GM12878 (cell line): ENCODE measurements around the gene HNRNPA2B1. TPM values are rescaled to one million over a fixed set of nuclear protein-coding genes. Genes with fewer than 3 reads are reported as not detected.

Experiments used
- BCL11A ChIP-seq: IDR thresholded peaks from 2 replicates; pipeline ENCODE4 v1.6.1; 2011; ENCODE audit warnings: low read depth, low read length
- BHLHE40 ChIP-seq, 2 experiments: fragments of 450-650 bp in 1 of 2; IDR thresholded peaks; 2 replicates each; pipeline ENCODE4 v1.6.1; 2011 to 2017; ENCODE audit warnings: low read depth in 2 of 2, borderline replicate concordance in 1 of 2, improper control_type of control experiment in 1 of 2, low read length in 1 of 2, mild to moderate bottlenecking in 1 of 2
- GATAD2B ChIP-seq: fragments of 450-650 bp; conservative IDR thresholded peaks from 2 replicates; pipeline ENCODE4 v1.6.1; 2017; ENCODE audit warnings: low read depth, mild to moderate bottlenecking, moderate library complexity
- HCFC1 ChIP-seq: fragments of 150-350 bp; IDR thresholded peaks from 2 replicates; pipeline ENCODE4 v1.6.1; 2014; ENCODE audit warnings: low read length
- HDGF ChIP-seq: fragments of 450-650 bp; IDR thresholded peaks from 2 replicates; pipeline ENCODE4 v1.6.1; 2016; ENCODE audit warnings: antibody characterized with exemption
- IKZF1 ChIP-seq: fragments of 450-650 bp; conservative IDR thresholded peaks from 2 replicates; pipeline ENCODE4 v1.6.1; 2017; ENCODE audit warnings: antibody characterized with exemption, mild to moderate bottlenecking
- KAT2A ChIP-seq: conservative IDR thresholded peaks from 2 replicates; pipeline ENCODE4 v1.6.1; 2011; ENCODE audit warnings: low read depth, low read length; ENCODE audit not compliant: control insufficient read depth
- KDM1A ChIP-seq: fragments of 200-600 bp; sonication (generic); IDR thresholded peaks from 2 replicates; pipeline ENCODE4 v1.6.1; 2016; ENCODE audit warnings: borderline replicate concordance
- LARP7 ChIP-seq: fragments of 450-650 bp; IDR thresholded peaks from 2 replicates; pipeline ENCODE4 v1.6.1; 2017; ENCODE audit warnings: mild to moderate bottlenecking
- MAX ChIP-seq: IDR thresholded peaks from 2 replicates; pipeline ENCODE4 v1.6.1; 2012; ENCODE audit warnings: low read depth, low read length, improper control_type of control experiment
- MEF2B ChIP-seq: fragments of 450-650 bp; IDR thresholded peaks from 2 replicates; pipeline ENCODE4 v1.6.1; 2018; ENCODE audit warnings: mild to moderate bottlenecking, moderate library complexity; ENCODE audit not compliant: partially characterized antibody, poor library complexity, severe bottlenecking
- MLLT1 ChIP-seq: fragments of 450-650 bp; IDR thresholded peaks from 2 replicates; pipeline ENCODE4 v1.6.1; 2016; ENCODE audit warnings: mild to moderate bottlenecking
- NFYA ChIP-seq: IDR thresholded peaks from 2 replicates; pipeline ENCODE4 v1.6.1; 2011; ENCODE audit warnings: low read depth, mild to moderate bottlenecking, low read length, improper control_type of control experiment, borderline replicate concordance
- NR2C2 ChIP-seq: IDR thresholded peaks from 2 replicates; pipeline ENCODE4 v1.6.1; 2011; ENCODE audit warnings: borderline replicate concordance, low read depth; ENCODE audit not compliant: control insufficient read depth, insufficient read length
- PML ChIP-seq: IDR thresholded peaks from 2 replicates; pipeline ENCODE4 v1.6.1; 2012; ENCODE audit warnings: low read length, inconsistent platforms
- POLR2A ChIP-seq: IDR thresholded peaks from 2 replicates; pipeline ENCODE4 v1.6.1; 2011; ENCODE audit warnings: low read depth, mild to moderate bottlenecking, low read length
- POLR2AphosphoS2 ChIP-seq: IDR thresholded peaks from 2 replicates; pipeline ENCODE4 v1.6.1; 2011; ENCODE audit warnings: low read depth, mild to moderate bottlenecking, low read length, improper control_type of control experiment, moderate library complexity
- SIN3A ChIP-seq: IDR thresholded peaks from 2 replicates; pipeline ENCODE4 v1.6.1; 2012; ENCODE audit warnings: low read depth, low read length, improper control_type of control experiment
- SIX5 ChIP-seq: IDR thresholded peaks from 2 replicates; pipeline ENCODE4 v1.6.1; 2011; ENCODE audit warnings: mild to moderate bottlenecking, low read depth, low read length, moderate library complexity; ENCODE audit not compliant: severe bottlenecking
- SMAD1 ChIP-seq: fragments of 450-650 bp; IDR thresholded peaks from 2 replicates; pipeline ENCODE4 v1.6.1; 2018; ENCODE audit warnings: mild to moderate bottlenecking, low read depth; ENCODE audit not compliant: partially characterized antibody
- SMC3 ChIP-seq: IDR thresholded peaks from 2 replicates; pipeline ENCODE4 v1.6.1; 2011; ENCODE audit warnings: low read length, improper control_type of control experiment, borderline replicate concordance
- SREBF2 ChIP-seq: IDR thresholded peaks from 2 replicates; pipeline ENCODE4 v1.6.1; 2012; ENCODE audit warnings: mild to moderate bottlenecking, low read length
- SUZ12 ChIP-seq: fragments of 200-600 bp; sonication (generic); IDR thresholded peaks from one replicate; pipeline ENCODE4 v1.6.1; 2018; ENCODE audit warnings: antibody characterized with exemption, mild to moderate bottlenecking; ENCODE audit not compliant: unreplicated experiment
- TBL1XR1 ChIP-seq: IDR thresholded peaks from 2 replicates; pipeline ENCODE4 v1.6.1; 2012; ENCODE audit warnings: low read depth, low read length, improper control_type of control experiment
- TCF12 ChIP-seq: IDR thresholded peaks from 2 replicates; pipeline ENCODE4 v1.6.1; 2011; ENCODE audit warnings: low read depth, mild to moderate bottlenecking, low read length
- ZBTB4 ChIP-seq: fragments of 450-650 bp; formaldehyde crosslinking; IDR thresholded peaks from 2 replicates; pipeline ENCODE4 v1.4.0; 2022; ENCODE audit warnings: mild to moderate bottlenecking, moderate library complexity
- ZNF384 ChIP-seq: IDR thresholded peaks from 2 replicates; pipeline ENCODE4 v1.6.1; 2012; ENCODE audit warnings: low read depth, mild to moderate bottlenecking, low read length, improper control_type of control experiment, borderline replicate concordance
- polyA plus RNA-seq, 11 experiments: library from polyadenylated mRNA; depleted of rRNA in 4 of 11; unstranded in 6 of 11; stranded (reverse) in 5 of 11; fragments of >200 nt; fragmentation: Nextera tagmentation in 4 of 11; fragmentation: Illumina TruSeq in 1 of 11; extraction: Ambion mirVana in 4 of 11; extraction: Trizol in 1 of 11; gene quantifications; 1 replicate in 1 of 11; 2 replicates in 10 of 11; pipeline versions ENCODE4 v1.2.1 to v1.2.3, GENCODE V29; 2011 to 2016; ENCODE audit warnings: inconsistent platforms in 2 of 11, missing spikeins in 2 of 11, low read depth in 1 of 11
- total RNA-seq, 4 experiments: library from RNA; depleted of rRNA in 3 of 4; stranded (reverse); fragments of >200 nt in 3 of 4; fragmentation: Illumina TruSeq in 1 of 4; extraction: Trizol in 1 of 4; gene quantifications; 2 replicates each; pipeline versions ENCODE4 v1.2.1 to v1.2.3, GENCODE V29; 2013 to 2021

HNRNPA2B1 gene
- total and polyA plus RNA-seq, 10 of the 15 experiments (the other 5 are each of a cell fraction or from before 2014, with no cell fraction given), result 295 to 1,396 (median 932) TPM

- TF ChIP-seq SREBF2 (no peak), SMAD1 (peak; percentile 34), MEF2B (no peak), MLLT1 (no peak), ZBTB4 (no peak), TBL1XR1 (peak; percentile 72), POLR2AphosphoS2 (no peak), ZNF384 (no peak), TCF12 (no peak), HDGF (no peak), GATAD2B (no peak), HCFC1 (no peak), POLR2A (peak; percentile 56; the same call in 1 of the 2 replicates), PML (peak; percentile 11; the same call in 1 of the 2 replicates), KAT2A (no peak), KDM1A (no peak), LARP7 (no peak), MAX (no peak), IKZF1 (no peak), SUZ12 (no peak), BCL11A (no peak), NFYA (no peak), NR2C2 (no peak), SMC3 (no peak), SIN3A (0 out of 2 replicates have a peak, but pooled peaks have one; percentile 45), SIX5 (no peak), BHLHE40 (IDR thresholded peaks at IDR 0.05; ENCODE audit: borderline replicate concordance in 1 of 2, low read depth in 2 of 2, low read length in 1 of 2) (no peak)
These were observed 3.1 kb downstream of the HNRNPA2B1 start (continued) for GRCh38 chr7:26197153-26198115.
